ENCODE results near the gene RABGAP1L. TPM values are rescaled to one million over a fixed set of nuclear protein-coding genes. Genes with fewer than 3 reads are reported as not detected.
"Not testable (repeated sequence)": the region's sequence is repeated elsewhere in the genome, so short reads cannot be mapped to it uniquely, and the experiment has no call there.

The RABGAP1L gene
- total RNA-seq, 1 donor from 2014 or later, result 17.0 TPM

GRCh38 chr1:174425121-174425520, 265.8 kb downstream of the RABGAP1L start:
- no peak for ATAC-seq

GRCh38 chr1:174426153-174426552, 266.8 kb downstream of the RABGAP1L start:
- no peak for DNase-seq (ENCODE audit: low spot score)
- ATAC-seq, result no peak

More at GRCh38 chr1:174425121-174425520, 265.8 kb downstream of the RABGAP1L start:
- no peak for DNase-seq (ENCODE audit: low spot score)

- ATAC-seq (peak; percentile 14), DNase-seq (ENCODE audit: low spot score) (no peak)
These were observed 268.7 kb downstream of the RABGAP1L start for GRCh38 chr1:174428033-174428432.

- ATAC-seq, result no peak
- DNase-seq (ENCODE audit: low spot score), result no peak
These were observed 269.4 kb downstream of the RABGAP1L start for GRCh38 chr1:174428739-174429138.

GRCh38 chr1:174433451-174433850, 274.1 kb downstream of the RABGAP1L start:
- DNase-seq (ENCODE audit: low spot score) (no peak), ATAC-seq (no peak)

- no peak for DNase-seq (ENCODE audit: low spot score)
- ATAC-seq, result no peak
These were observed 286.0 kb downstream of the RABGAP1L start for GRCh38 chr1:174445351-174445750.

GRCh38 chr1:174445817-174446216, 286.5 kb downstream of the RABGAP1L start:
- ATAC-seq (no peak), DNase-seq (ENCODE audit: low spot score) (no peak)

- no peak for ATAC-seq
- DNase-seq (ENCODE audit: low spot score), result no peak
These were observed 288.7 kb downstream of the RABGAP1L start, which contains the start of gene GPR52 for GRCh38 chr1:174447866-174448530. Gene GPR52 (plus strand): TSS chr1:174447964. CDS start chr1:174448112, 148 bp downstream.

GRCh38 chr1:174448531-174448883, 289.2 kb downstream of the RABGAP1L start:
- ATAC-seq (no peak), DNase-seq (ENCODE audit: low spot score) (no peak)

- DNase-seq (ENCODE audit: low spot score), result no peak
- ATAC-seq, result no peak
These were observed 289.7 kb downstream of the RABGAP1L start for GRCh38 chr1:174448974-174449373.

- no peak for DNase-seq (ENCODE audit: low spot score)
- ATAC-seq, result no peak
These were observed 292.1 kb downstream of the RABGAP1L start for GRCh38 chr1:174451408-174451807.

GRCh38 chr1:174465855-174466254, 306.5 kb downstream of the RABGAP1L start:
- ATAC-seq, result no peak
- no peak for DNase-seq (ENCODE audit: low spot score)

GRCh38 chr1:174466607-174467006, 307.3 kb downstream of the RABGAP1L start:
- no peak for ATAC-seq
- no peak for DNase-seq (ENCODE audit: low spot score)

- ATAC-seq, result no peak
- no peak for DNase-seq (ENCODE audit: low spot score)
These were observed 309.7 kb downstream of the RABGAP1L start for GRCh38 chr1:174469052-174469451.

GRCh38 chr1:174469687-174470086, 310.4 kb downstream of the RABGAP1L start:
- DNase-seq (ENCODE audit: low spot score) (no peak), ATAC-seq (no peak)

- ATAC-seq, result no peak
- no peak for DNase-seq (ENCODE audit: low spot score)
These were observed 320.0 kb downstream of the RABGAP1L start for GRCh38 chr1:174479281-174479680.

- DNase-seq (ENCODE audit: low spot score) (no peak), ATAC-seq (no peak)
These were observed 321.0 kb downstream of the RABGAP1L start for GRCh38 chr1:174480324-174480723.

- ATAC-seq, result no peak
- no peak for DNase-seq (ENCODE audit: low spot score)
These were observed 332.3 kb downstream of the RABGAP1L start for GRCh38 chr1:174491606-174492005.

GRCh38 chr1:174497478-174497877, 338.2 kb downstream of the RABGAP1L start:
- ATAC-seq, result no peak
- DNase-seq (ENCODE audit: low spot score), result no peak

- DNase-seq (ENCODE audit: low spot score); ATAC-seq: not testable (repeated sequence)
These were observed 357.4 kb downstream of the RABGAP1L start for GRCh38 chr1:174516755-174517154.

- DNase-seq (ENCODE audit: low spot score), result no peak
- ATAC-seq, result no peak
These were observed 360.5 kb downstream of the RABGAP1L start for GRCh38 chr1:174519844-174520243.

GRCh38 chr1:174531751-174532150, 372.4 kb downstream of the RABGAP1L start:
- no peak for DNase-seq (ENCODE audit: low spot score)

GRCh38 chr1:174534789-174535188, 375.5 kb downstream of the RABGAP1L start:
- ATAC-seq, result no peak

More at GRCh38 chr1:174531751-174532150, 372.4 kb downstream of the RABGAP1L start:
- no peak for ATAC-seq

More at GRCh38 chr1:174534789-174535188, 375.5 kb downstream of the RABGAP1L start:
- no peak for DNase-seq (ENCODE audit: low spot score)
